SK-N-SH treated with all-trans-retinoic acid at 6 μM for 48 hours (cell line): ENCODE results near the gene PPP1R8.

ENCODE experiments used
- ATAC-seq: fragments of 200-7000 bp; cut with Tn5 transposase; 3 replicates; pipeline ENCODE4 v1.9.1; 2020; ENCODE audit warnings: mild to moderate bottlenecking, moderate library complexity
- ARNTL ChIP-seq: fragments of 450-650 bp; formaldehyde crosslinking; IDR thresholded peaks from 2 replicates; pipeline ENCODE4 v1.5.0; 2020; ENCODE audit warnings: low read depth, mild to moderate bottlenecking, moderate library complexity, borderline replicate concordance
- BACH2 ChIP-seq: fragments of 250-450 bp; sonication (Bioruptor Pico); IDR thresholded peaks from 2 replicates; pipeline ENCODE4 v1.9.0; 2021; ENCODE audit warnings: mild to moderate bottlenecking, borderline replicate concordance
- CSDC2 ChIP-seq: fragments of 250-450 bp; sonication (Bioruptor Pico); IDR thresholded peaks from 2 replicates; pipeline ENCODE4 v1.5.0; 2020; ENCODE audit warnings: mild to moderate bottlenecking, moderate library complexity
- ESRRG ChIP-seq: fragments of 250-450 bp; sonication (Bioruptor Pico); IDR thresholded peaks from 2 replicates; pipeline ENCODE4 v1.6.1; 2021; ENCODE audit warnings: mild to moderate bottlenecking
- GLIS3 ChIP-seq: fragments of 250-450 bp; sonication (Bioruptor Pico); IDR thresholded peaks from 2 replicates; pipeline ENCODE4 v1.5.0; 2020; ENCODE audit warnings: mild to moderate bottlenecking, moderate library complexity
- ISL1 ChIP-seq: fragments of 250-450 bp; sonication (Bioruptor Pico); IDR thresholded peaks from 2 replicates; pipeline ENCODE4 v2.1.2; 2022; ENCODE audit warnings: mild to moderate bottlenecking, moderate library complexity
- OSR1 ChIP-seq: fragments of 250-450 bp; sonication (Bioruptor Pico); IDR thresholded peaks from 2 replicates; pipeline ENCODE4 v1.8.0; 2022; ENCODE audit warnings: moderate library complexity, mild to moderate bottlenecking, inconsistent platforms
- PATZ1 ChIP-seq: fragments of 250-450 bp; sonication (Bioruptor Pico); IDR thresholded peaks from 2 replicates; pipeline ENCODE4 v1.8.0; 2020; ENCODE audit warnings: mild to moderate bottlenecking, moderate library complexity, borderline replicate concordance
- POU6F1 ChIP-seq: fragments of 250-450 bp; sonication (Bioruptor Pico); IDR thresholded peaks from 2 replicates; pipeline ENCODE4 v1.8.0; 2021; ENCODE audit warnings: low read depth, mild to moderate bottlenecking, moderate library complexity, borderline replicate concordance
- PPARA ChIP-seq: fragments of 250-450 bp; sonication (Bioruptor Pico); IDR thresholded peaks from 2 replicates; pipeline ENCODE4 v1.5.0; 2020; ENCODE audit warnings: mild to moderate bottlenecking, borderline replicate concordance
- RARB ChIP-seq: fragments of 250-450 bp; sonication (Bioruptor Pico); IDR thresholded peaks from 2 replicates; pipeline ENCODE4 v1.8.0; 2021; ENCODE audit warnings: mild to moderate bottlenecking, moderate library complexity
- SNAI2 ChIP-seq: fragments of 250-450 bp; sonication (Bioruptor Pico); IDR thresholded peaks from 2 replicates; pipeline ENCODE4 v1.5.0; 2020; ENCODE audit warnings: mild to moderate bottlenecking, moderate library complexity
- TCF4 ChIP-seq: fragments of 250-450 bp; sonication (Bioruptor Pico); IDR thresholded peaks from 2 replicates; pipeline ENCODE4 v1.8.0; 2021; ENCODE audit warnings: mild to moderate bottlenecking, moderate library complexity, borderline replicate concordance
- TOX ChIP-seq: fragments of 250-450 bp; sonication (Bioruptor Pico); IDR thresholded peaks from 2 replicates; pipeline ENCODE4 v1.8.0; 2021; ENCODE audit warnings: mild to moderate bottlenecking, moderate library complexity, borderline replicate concordance
- ZC3H10 ChIP-seq: fragments of 250-450 bp; sonication (Bioruptor Pico); IDR thresholded peaks from 2 replicates; pipeline ENCODE4 v1.5.1; 2021; ENCODE audit warnings: mild to moderate bottlenecking, moderate library complexity
- ZFP3 ChIP-seq: fragments of 250-450 bp; sonication (Bioruptor Pico); IDR thresholded peaks from 2 replicates; pipeline ENCODE4 v1.5.0; 2020; ENCODE audit warnings: mild to moderate bottlenecking, moderate library complexity
- ZFP30 ChIP-seq: fragments of 450-650 bp; formaldehyde crosslinking; IDR thresholded peaks from 2 replicates; pipeline ENCODE4 v1.5.0; 2022; ENCODE audit warnings: mild to moderate bottlenecking, moderate library complexity
- ZNF565 ChIP-seq: fragments of 450-650 bp; formaldehyde crosslinking; conservative IDR thresholded peaks from 2 replicates; pipeline ENCODE4 v1.5.0; 2020; ENCODE audit warnings: low read depth, mild to moderate bottlenecking, moderate library complexity
- ZNF70 ChIP-seq: fragments of 450-650 bp; formaldehyde crosslinking; IDR thresholded peaks from 2 replicates; pipeline ENCODE4 v1.5.0; 2020; ENCODE audit warnings: mild to moderate bottlenecking, moderate library complexity
- ZNF8 ChIP-seq: fragments of 450-650 bp; formaldehyde crosslinking; IDR thresholded peaks from 2 replicates; pipeline ENCODE4 v1.5.0; 2020; ENCODE audit warnings: mild to moderate bottlenecking, moderate library complexity
- TF ChIP-seq, protein P1 (sequence below): fragments of 250-450 bp; sonication (Bioruptor Pico); IDR thresholded peaks from 2 replicates; pipeline ENCODE4 v1.5.1; 2021; ENCODE audit warnings: mild to moderate bottlenecking, moderate library complexity
- TF ChIP-seq, protein P2 (sequence below): fragments of 250-450 bp; sonication (Bioruptor Pico); IDR thresholded peaks from 2 replicates; pipeline ENCODE4 v1.5.0; 2020; ENCODE audit warnings: mild to moderate bottlenecking, moderate library complexity
- TF ChIP-seq, protein P3 (sequence below): fragments of 250-450 bp; sonication (Bioruptor Pico); IDR thresholded peaks from 2 replicates; pipeline ENCODE4 v1.5.1; 2020; ENCODE audit warnings: low read depth, mild to moderate bottlenecking, moderate library complexity

PPP1R8 gene

GRCh38 chr1:27795601-27796000, 35.0 kb upstream of the PPP1R8 start:
- no peak for ATAC-seq
- TF ChIP-seq SNAI2 (no peak), ZNF8 (CRISPR knock-in tag) (no peak), GLIS3 (CRISPR knock-in tag) (no peak), PPARA (no peak), ISL1 (CRISPR knock-in tag) (no peak), ZNF70 (no peak), TOX (CRISPR knock-in tag) (no peak), PATZ1 (CRISPR knock-in tag) (no peak), ZFP3 (no peak), ARNTL (CRISPR knock-in tag) (no peak), ESRRG (no peak), BACH2 (CRISPR knock-in tag) (no peak), ZC3H10 (CRISPR knock-in tag) (no peak)
- TF ChIP-seq, protein P1, sequence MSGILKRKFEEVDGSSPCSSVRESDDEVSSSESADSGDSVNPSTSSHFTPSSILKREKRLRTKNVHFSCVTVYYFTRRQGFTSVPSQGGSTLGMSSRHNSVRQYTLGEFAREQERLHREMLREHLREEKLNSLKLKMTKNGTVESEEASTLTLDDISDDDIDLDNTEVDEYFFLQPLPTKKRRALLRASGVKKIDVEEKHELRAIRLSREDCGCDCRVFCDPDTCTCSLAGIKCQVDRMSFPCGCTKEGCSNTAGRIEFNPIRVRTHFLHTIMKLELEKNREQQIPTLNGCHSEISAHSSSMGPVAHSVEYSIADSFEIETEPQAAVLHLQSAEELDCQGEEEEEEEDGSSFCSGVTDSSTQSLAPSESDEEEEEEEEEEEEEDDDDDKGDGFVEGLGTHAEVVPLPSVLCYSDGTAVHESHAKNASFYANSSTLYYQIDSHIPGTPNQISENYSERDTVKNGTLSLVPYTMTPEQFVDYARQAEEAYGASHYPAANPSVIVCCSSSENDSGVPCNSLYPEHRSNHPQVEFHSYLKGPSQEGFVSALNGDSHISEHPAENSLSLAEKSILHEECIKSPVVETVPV = no peak
- TF ChIP-seq, protein P2, sequence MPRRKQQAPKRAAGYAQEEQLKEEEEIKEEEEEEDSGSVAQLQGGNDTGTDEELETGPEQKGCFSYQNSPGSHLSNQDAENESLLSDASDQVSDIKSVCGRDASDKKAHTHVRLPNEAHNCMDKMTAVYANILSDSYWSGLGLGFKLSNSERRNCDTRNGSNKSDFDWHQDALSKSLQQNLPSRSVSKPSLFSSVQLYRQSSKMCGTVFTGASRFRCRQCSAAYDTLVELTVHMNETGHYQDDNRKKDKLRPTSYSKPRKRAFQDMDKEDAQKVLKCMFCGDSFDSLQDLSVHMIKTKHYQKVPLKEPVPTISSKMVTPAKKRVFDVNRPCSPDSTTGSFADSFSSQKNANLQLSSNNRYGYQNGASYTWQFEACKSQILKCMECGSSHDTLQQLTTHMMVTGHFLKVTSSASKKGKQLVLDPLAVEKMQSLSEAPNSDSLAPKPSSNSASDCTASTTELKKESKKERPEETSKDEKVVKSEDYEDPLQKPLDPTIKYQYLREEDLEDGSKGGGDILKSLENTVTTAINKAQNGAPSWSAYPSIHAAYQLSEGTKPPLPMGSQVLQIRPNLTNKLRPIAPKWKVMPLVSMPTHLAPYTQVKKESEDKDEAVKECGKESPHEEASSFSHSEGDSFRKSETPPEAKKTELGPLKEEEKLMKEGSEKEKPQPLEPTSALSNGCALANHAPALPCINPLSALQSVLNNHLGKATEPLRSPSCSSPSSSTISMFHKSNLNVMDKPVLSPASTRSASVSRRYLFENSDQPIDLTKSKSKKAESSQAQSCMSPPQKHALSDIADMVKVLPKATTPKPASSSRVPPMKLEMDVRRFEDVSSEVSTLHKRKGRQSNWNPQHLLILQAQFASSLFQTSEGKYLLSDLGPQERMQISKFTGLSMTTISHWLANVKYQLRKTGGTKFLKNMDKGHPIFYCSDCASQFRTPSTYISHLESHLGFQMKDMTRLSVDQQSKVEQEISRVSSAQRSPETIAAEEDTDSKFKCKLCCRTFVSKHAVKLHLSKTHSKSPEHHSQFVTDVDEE (CRISPR knock-in tag) = no peak

GRCh38 chr1:27804791-27805190, 25.8 kb upstream of the PPP1R8 start:
- TF ChIP-seq SNAI2 (no peak), ZNF565 (CRISPR knock-in tag) (no peak), ARNTL (CRISPR knock-in tag) (no peak), RARB (no peak), ESRRG (no peak), GLIS3 (CRISPR knock-in tag) (no peak), PATZ1 (CRISPR knock-in tag) (no peak), CSDC2 (no peak), OSR1 (no peak), ZFP30 (no peak), ZFP3 (no peak), POU6F1 (CRISPR knock-in tag) (no peak), TCF4 (CRISPR knock-in tag) (no peak), ZC3H10 (CRISPR knock-in tag) (no peak), ZNF70 (no peak), PPARA (no peak)
- TF ChIP-seq, protein P2 (CRISPR knock-in tag) = no peak
- TF ChIP-seq, protein P3, sequence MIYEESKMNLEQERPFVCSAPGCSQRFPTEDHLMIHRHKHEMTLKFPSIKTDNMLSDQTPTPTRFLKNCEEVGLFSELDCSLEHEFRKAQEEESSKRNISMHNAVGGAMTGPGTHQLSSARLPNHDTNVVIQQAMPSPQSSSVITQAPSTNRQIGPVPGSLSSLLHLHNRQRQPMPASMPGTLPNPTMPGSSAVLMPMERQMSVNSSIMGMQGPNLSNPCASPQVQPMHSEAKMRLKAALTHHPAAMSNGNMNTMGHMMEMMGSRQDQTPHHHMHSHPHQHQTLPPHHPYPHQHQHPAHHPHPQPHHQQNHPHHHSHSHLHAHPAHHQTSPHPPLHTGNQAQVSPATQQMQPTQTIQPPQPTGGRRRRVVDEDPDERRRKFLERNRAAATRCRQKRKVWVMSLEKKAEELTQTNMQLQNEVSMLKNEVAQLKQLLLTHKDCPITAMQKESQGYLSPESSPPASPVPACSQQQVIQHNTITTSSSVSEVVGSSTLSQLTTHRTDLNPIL (CRISPR knock-in tag) = no peak
- TF ChIP-seq, protein P1 = no peak
- TF ChIP-seq, all 23 proteins: peak for 0
- ATAC-seq = no peak
